IMR-90 (cell line): ENCODE data around the gene SERPINI1. TPM values are rescaled to one million over a fixed set of nuclear protein-coding genes. Genes with fewer than 3 reads are reported as not detected.

Experiments used
- ATAC-seq: fragments of 200-7000 bp; cut with Tn5 transposase; 2 replicates; pipeline ENCODE4 v1.9.1; 2020; ENCODE audit warnings: low read depth, mild to moderate bottlenecking, moderate library complexity
- BruUV-seq: library from RNA; stranded (reverse); fragments of 400-500 nt; replicated peaks from 2 replicates; lab custom pipeline; 2021; lab: Mats Ljungman, UMichigan
- CTCF ChIA-PET: fragments of 300-600 bp; formaldehyde crosslinking; extraction: SDS; loops from one replicate; lab custom pipeline; 2021; ENCODE audit warnings: antibody characterized with exemption; lab: Yijun Ruan, JAX
- POLR2A ChIA-PET: fragments of 300-600 bp; sonication (Branson Sonifier 250); formaldehyde crosslinking; loops from one replicate; lab custom pipeline; 2022; ENCODE audit warnings: antibody characterized with exemption; ENCODE audit not compliant: unreplicated experiment; lab: Charles Lee
- DNase-seq: peaks from one replicate; pipeline ENCODE4 v3.0.0; 2013
- H2AFZ ChIP-seq: replicated peaks from 2 replicates; pipeline ENCODE3; 2013; ENCODE audit warnings: low read length, mild to moderate bottlenecking; ENCODE audit not compliant: poor library complexity
- H2AK5ac ChIP-seq: 2 replicates; pipeline ENCODE4 v1.6.1; 2013; ENCODE audit warnings: low read depth, low read length, inconsistent platforms
- H2AK9ac ChIP-seq: replicated peaks from 2 replicates; pipeline ENCODE3; 2013; ENCODE audit warnings: mild to moderate bottlenecking, low read depth, low read length, moderate library complexity; ENCODE audit not compliant: poor library complexity
- H2BK120ac ChIP-seq: 2 replicates; pipeline ENCODE4 v1.6.1; 2013; ENCODE audit warnings: low read depth, low read length, inconsistent platforms
- H2BK15ac ChIP-seq: 3 replicates; pipeline ENCODE4 v1.6.1; 2013; ENCODE audit warnings: low read depth, low read length, inconsistent platforms
- H2BK20ac ChIP-seq: 2 replicates; pipeline ENCODE4 v1.6.1; 2013; ENCODE audit warnings: low read depth, mild to moderate bottlenecking, inconsistent platforms, low read length, moderate library complexity
- H2BK5ac ChIP-seq: 2 replicates; pipeline ENCODE4 v1.6.1; 2013; ENCODE audit warnings: mild to moderate bottlenecking, low read depth, low read length, inconsistent platforms; ENCODE audit not compliant: poor library complexity, severe bottlenecking
- H3K14ac ChIP-seq: replicated peaks from 2 replicates; pipeline ENCODE4 v1.6.1; 2013; ENCODE audit warnings: low read depth, low read length, inconsistent platforms
- H3K18ac ChIP-seq: 2 replicates; pipeline ENCODE4 v1.6.1; 2013; ENCODE audit warnings: low read depth, low read length, control low read depth
- H3K23ac ChIP-seq: 2 replicates; pipeline ENCODE4 v1.6.1; 2013; ENCODE audit warnings: low read depth, low read length, inconsistent platforms
- H3K27ac ChIP-seq: 2 replicates; pipeline ENCODE4 v1.5.1; 2013; ENCODE audit warnings: mild to moderate bottlenecking, control low read depth, low read length; ENCODE audit not compliant: insufficient read depth
- H3K27me3 ChIP-seq: 2 replicates; pipeline ENCODE4 v1.6.1; 2013; ENCODE audit warnings: low read length; ENCODE audit not compliant: control insufficient read depth, insufficient read depth
- H3K36me3 ChIP-seq: 2 replicates; pipeline ENCODE4 v1.6.1; 2013; ENCODE audit warnings: low read length, mixed read lengths; ENCODE audit not compliant: control insufficient read depth, insufficient read depth
- H3K4ac ChIP-seq: 2 replicates; pipeline ENCODE4 v1.6.1; 2013; ENCODE audit warnings: low read depth, low read length, inconsistent platforms
- H3K4me1 ChIP-seq: 2 replicates; pipeline ENCODE4 v1.6.1; 2013; ENCODE audit warnings: low read length, mixed read lengths; ENCODE audit not compliant: control insufficient read depth, insufficient read depth
- H3K4me2 ChIP-seq: 2 replicates; pipeline ENCODE4 v1.6.1; 2013; ENCODE audit warnings: low read depth, mild to moderate bottlenecking, control low read depth, low read length, moderate library complexity
- H3K4me3 ChIP-seq: 2 replicates; pipeline ENCODE4 v1.5.1; 2013; ENCODE audit warnings: low read depth, mild to moderate bottlenecking, control low read depth, low read length, moderate library complexity; ENCODE audit not compliant: insufficient read depth
- H3K56ac ChIP-seq: 2 replicates; pipeline ENCODE4 v1.6.1; 2013; ENCODE audit warnings: low read length, inconsistent platforms; ENCODE audit not compliant: insufficient read depth; ENCODE audit errors: extremely low read depth
- H3K79me1 ChIP-seq, 2 experiments: 2 replicates each; pipeline ENCODE4 v1.6.1; 2013; ENCODE audit warnings: low read length in 2 of 2, inconsistent platforms in 1 of 2, low read depth in 1 of 2
- H3K9ac ChIP-seq: 2 replicates; pipeline ENCODE4 v1.6.1; 2013; ENCODE audit warnings: low read depth, low read length, control low read depth
- H3K9me1 ChIP-seq: 2 replicates; pipeline ENCODE4 v1.6.1; 2013; ENCODE audit warnings: low read length, inconsistent platforms; ENCODE audit not compliant: insufficient read depth
- H3K9me3 ChIP-seq: 2 replicates; pipeline ENCODE4 v1.6.1; 2013; ENCODE audit warnings: low read length; ENCODE audit not compliant: control insufficient read depth, insufficient read depth
- H4K20me1 ChIP-seq: 2 replicates; pipeline ENCODE4 v1.6.1; 2013; ENCODE audit warnings: low read length, inconsistent platforms; ENCODE audit not compliant: insufficient read depth
- H4K5ac ChIP-seq: 2 replicates; pipeline ENCODE4 v1.6.1; 2013; ENCODE audit warnings: mild to moderate bottlenecking, low read depth, low read length, control low read depth
- H4K8ac ChIP-seq, 2 experiments: 2 replicates each; pipeline ENCODE4 v1.6.1; 2013; ENCODE audit warnings: low read depth in 2 of 2, low read length in 2 of 2, control low read depth in 1 of 2, inconsistent platforms in 1 of 2
- H4K91ac ChIP-seq: 2 replicates; pipeline ENCODE4 v1.6.1; 2013; ENCODE audit warnings: low read depth, low read length, inconsistent platforms; ENCODE audit not compliant: insufficient read depth
- BHLHE40 ChIP-seq: fragments of 150-350 bp; IDR thresholded peaks from 2 replicates; pipeline ENCODE4 v1.6.1; 2016; ENCODE audit warnings: mild to moderate bottlenecking, low read depth, low read length
- FOS ChIP-seq: fragments of 150-350 bp; IDR thresholded peaks from 2 replicates; pipeline ENCODE4 v1.6.1; 2016; ENCODE audit warnings: low read depth, low read length
- MAFK ChIP-seq: IDR thresholded peaks from 2 replicates; pipeline ENCODE4 v1.6.1; 2012; ENCODE audit warnings: low read depth, low read length, improper control_type of control experiment
- POLR2A ChIP-seq: IDR thresholded peaks from 2 replicates; pipeline ENCODE4 v1.6.1; 2012; ENCODE audit warnings: mild to moderate bottlenecking, low read depth, low read length
- SMC3 ChIP-seq: fragments of 150-350 bp; IDR thresholded peaks from 2 replicates; pipeline ENCODE4 v1.6.1; 2016; ENCODE audit warnings: low read depth, mild to moderate bottlenecking, antibody characterized with exemption, low read length, moderate library complexity
- WGBS, 2 experiments: methylation state at CpG; one replicate each; pipeline versions ENCODE4 v1.1.5 to v1.1.7; 2013; ENCODE audit warnings: missing lambda C conversion rate in 2 of 2; ENCODE audit not compliant: insufficient read length in 1 of 2; ENCODE audit errors: extremely low coverage in 2 of 2; 5-methylcytosine and 5-hydroxymethylcytosine counted together
- dilution Hi-C: fragments of 300-500 bp; cut with HindIII; formaldehyde crosslinking; loops from one replicate; pipeline ENCODE4 v1.14.3; 2018; ENCODE audit warnings: low sequenced_read_pairs; ENCODE audit not compliant: unreplicated experiment
- in situ Hi-C: fragments of 300-500 bp; cut with MboI; formaldehyde crosslinking; loops from 3 replicates; pipeline ENCODE4 v1.14.3; 2019; ENCODE audit warnings: low sequenced_read_pairs, inconsistent platforms, mixed read lengths
- intact Hi-C: fragments of 100-400 bp; cut with micrococcal nuclease; formaldehyde crosslinking; loops from 2 replicates; pipeline ENCODE4 v1.10.0; 2022
- polyA plus RNA-seq, 3 experiments: library from polyadenylated mRNA; depleted of rRNA; stranded (reverse); fragments of >200 nt; gene quantifications; 2 replicates each; pipeline ENCODE4 v1.2.3, GENCODE V29; 2012; ENCODE audit warnings: low replicate concordance in 1 of 3
- total RNA-seq: library from RNA; depleted of rRNA; stranded (reverse); fragments of >200 nt; gene quantifications from 2 replicates; pipeline ENCODE4 v1.2.3, GENCODE V29; 2012

Gene SERPINI1
- total and polyA plus RNA-seq, 2 of the 4 experiments (the other 2 are of a cell fraction) = 0.36 to 1.3 TPM

- Histone ChIP-seq H3K79me1 (peaks cover 8 to 43% of the 10 kb centered on the region in 2 experiments), H4K5ac (no peak overlapping the region), H3K14ac (no peak overlapping the region), H3K56ac (no peak overlapping the region), H3K18ac (no peak overlapping the region), H2BK15ac (no peak overlapping the region), H3K9me3 (no peaks in the 10 kb centered on the region), H2AK5ac (no peak overlapping the region), H3K36me3 (no peaks in the 10 kb centered on the region), H3K27me3 (no peaks in the 10 kb centered on the region), H3K27ac (no peak overlapping the region), H2BK20ac (no peak overlapping the region), H4K91ac (no peak overlapping the region), H3K4ac (no peak overlapping the region), H3K9ac (no peak overlapping the region), H4K8ac (no peak overlapping the region), H3K4me3 (no peak overlapping the region), H3K9me1 (peaks cover 7% of the 10 kb centered on the region), H2BK120ac (no peak overlapping the region), H3K23ac (0 out of 2 replicates have a peak overlapping the region, but pooled peaks have one; percentile 45), H2AK9ac (no peak overlapping the region), H2AFZ (no peak overlapping the region), H2BK5ac (no peak overlapping the region), H3K4me1 (peaks cover 2% of the 10 kb centered on the region; the same call in 1 of the 2 replicates), H4K20me1 (peaks cover 63% of the 10 kb centered on the region), H3K4me2 (no peak overlapping the region)
- in situ Hi-C loops (no loop called here), dilution Hi-C loops (no loop called here), intact Hi-C loops (no loop called here)
- CTCF ChIA-PET = no interaction called here
- no peak for TF ChIP-seq MAFK
- TF ChIP-seq POLR2A = no peak
- TF ChIP-seq SMC3 = no peak
- TF ChIP-seq FOS = no peak
- TF ChIP-seq BHLHE40 = no peak
- POLR2A ChIA-PET = no interaction called here
- ATAC-seq (peak; percentile 38), DNase-seq (no peak)
- WGBS, 2 experiments = no CpG with 5 or more reads among the region's 3 CpGs
- no TSS peak for BruUV-seq
These were observed 6.7 kb upstream of the SERPINI1 start for GRCh38 chr3:167728632-167729323.
